Measurements from ENCODE around the gene PRDM15. TPM values are rescaled to one million over a fixed set of nuclear protein-coding genes. Genes with fewer than 3 reads are reported as not detected.
A peak's percentile ranks its signal among the peaks of the same experiment; 100 is the strongest.

PRDM15 gene
- total and polyA plus RNA-seq, 5 donors from 2014 or later, result 0.75 to 13.2 (median 1.7) TPM

DNA sequence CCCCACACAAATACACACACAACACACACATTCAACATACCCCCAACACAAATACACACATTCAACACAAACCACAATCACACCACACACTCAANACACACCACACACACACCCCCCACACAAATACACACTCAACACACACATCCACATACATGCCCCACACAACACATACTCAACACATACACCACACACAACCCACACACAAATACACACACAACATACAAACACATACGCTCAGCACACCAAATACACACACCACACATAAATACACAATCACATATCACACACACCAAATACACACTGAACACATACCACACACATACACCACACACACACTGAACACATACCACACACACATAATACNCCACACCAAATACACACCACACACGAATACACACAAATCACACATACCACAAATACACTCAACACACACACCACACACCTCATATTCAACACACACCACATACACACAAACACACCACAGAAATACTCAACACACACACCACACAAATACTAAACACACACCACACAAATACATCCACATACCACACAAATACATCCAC, 48.9 kb downstream of the PRDM15 start:
- ATAC-seq (ENCODE audit: low read depth in 2 of 2), result no peak
- Mint-ChIP-seq H3K36me3 (peaks cover 6% of the 10 kb centered on the region), H3K9me3 (no peaks in the 10 kb centered on the region), H3K4me1 (no peaks in the 10 kb centered on the region), H3K27me3 (no peaks in the 10 kb centered on the region), H3K4me3 (no peak overlapping the region), H3K27ac (no peak overlapping the region)
- H3K4me3 ChIP-seq (ENCODE audit: low read depth, low read length), result no peak overlapping the region
- H3K27me3 ChIP-seq (ENCODE audit: control insufficient read depth, insufficient read depth, low read length), result no peaks in the 10 kb centered on the region
- DNase-seq, result no peak
- no peak overlapping the region for H3K27ac ChIP-seq (ENCODE audit: insufficient read depth, low read length, poor library complexity, severe bottlenecking)
- no peaks in the 10 kb centered on the region for H3K9me3 ChIP-seq (ENCODE audit: control insufficient read depth in 2 of 2, low read length in 2 of 2)
- H3K36me3 ChIP-seq (ENCODE audit: control insufficient read depth, insufficient read depth, low read length), result peaks cover 46% of the 10 kb centered on the region
- no peaks in the 10 kb centered on the region for H3K4me1 ChIP-seq (ENCODE audit: control insufficient read depth, insufficient read depth, low read length, poor library complexity, severe bottlenecking)

GRCh38 chr21:41828884-41829360, 50.2 kb downstream of the PRDM15 start:
- H3K4me3 ChIP-seq (ENCODE audit: low read depth, low read length), result no peak overlapping the region
- H3K27ac Mint-ChIP-seq, result no peak overlapping the region
- DNase-seq, result peak in 1 of 3 donors; percentile 10
- no peak for ATAC-seq (ENCODE audit: low read depth in 2 of 2)
- H3K27me3 Mint-ChIP-seq, result no peaks in the 10 kb centered on the region
- H3K4me3 Mint-ChIP-seq, result no peak overlapping the region
- no peaks in the 10 kb centered on the region for H3K27me3 ChIP-seq (ENCODE audit: control insufficient read depth, insufficient read depth, low read length)
- H3K4me1 ChIP-seq (ENCODE audit: control insufficient read depth, insufficient read depth, low read length, poor library complexity, severe bottlenecking), result no peaks in the 10 kb centered on the region
- no peaks in the 10 kb centered on the region for H3K4me1 Mint-ChIP-seq
- no peak overlapping the region for H3K27ac ChIP-seq (ENCODE audit: insufficient read depth, low read length, poor library complexity, severe bottlenecking)
- peaks cover 38% of the 10 kb centered on the region for H3K36me3 ChIP-seq (ENCODE audit: control insufficient read depth, insufficient read depth, low read length)
- H3K9me3 Mint-ChIP-seq, result no peaks in the 10 kb centered on the region
- no peaks in the 10 kb centered on the region for H3K9me3 ChIP-seq (ENCODE audit: control insufficient read depth in 2 of 2, low read length in 2 of 2)
- peaks cover 10% of the 10 kb centered on the region for H3K36me3 Mint-ChIP-seq

- Mint-ChIP-seq H3K9me3 (no peaks in the 10 kb centered on the region), H3K27ac (no peak overlapping the region), H3K4me1 (no peaks in the 10 kb centered on the region), H3K4me3 (no peak overlapping the region), H3K36me3 (peaks cover 13% of the 10 kb centered on the region), H3K27me3 (no peaks in the 10 kb centered on the region)
- Histone ChIP-seq H3K36me3 (ENCODE audit: control insufficient read depth, insufficient read depth, low read length) (peaks cover 39% of the 10 kb centered on the region), H3K4me1 (ENCODE audit: control insufficient read depth, insufficient read depth, low read length, poor library complexity, severe bottlenecking) (no peaks in the 10 kb centered on the region), H3K4me3 (ENCODE audit: low read depth, low read length) (no peak overlapping the region), H3K27me3 (ENCODE audit: control insufficient read depth, insufficient read depth, low read length) (no peaks in the 10 kb centered on the region), H3K27ac (ENCODE audit: insufficient read depth, low read length, poor library complexity, severe bottlenecking) (no peak overlapping the region), H3K9me3 (ENCODE audit: control insufficient read depth in 2 of 2, low read length in 2 of 2) (no peaks in the 10 kb centered on the region)
- no peak for ATAC-seq (ENCODE audit: low read depth in 2 of 2)
- no peak for DNase-seq
Observed at GRCh38 chr21:41827951-41828883, 50.9 kb downstream of the PRDM15 start.

- ATAC-seq (ENCODE audit: low read depth in 2 of 2) (no peak), DNase-seq (no peak)
- Mint-ChIP-seq H3K36me3 (peaks cover 26% of the 10 kb centered on the region), H3K9me3 (no peaks in the 10 kb centered on the region), H3K27ac (no peak overlapping the region), H3K4me1 (no peaks in the 10 kb centered on the region), H3K27me3 (no peaks in the 10 kb centered on the region), H3K4me3 (no peak overlapping the region)
- Histone ChIP-seq H3K4me3 (ENCODE audit: low read depth, low read length) (no peak overlapping the region), H3K36me3 (ENCODE audit: control insufficient read depth, insufficient read depth, low read length) (peaks cover 33% of the 10 kb centered on the region), H3K27me3 (ENCODE audit: control insufficient read depth, insufficient read depth, low read length) (no peaks in the 10 kb centered on the region), H3K4me1 (ENCODE audit: control insufficient read depth, insufficient read depth, low read length, poor library complexity, severe bottlenecking) (no peaks in the 10 kb centered on the region), H3K27ac (ENCODE audit: insufficient read depth, low read length, poor library complexity, severe bottlenecking) (no peak overlapping the region), H3K9me3 (ENCODE audit: control insufficient read depth in 2 of 2, low read length in 2 of 2) (no peaks in the 10 kb centered on the region)
Observed at GRCh38 chr21:41825881-41826280, 53.3 kb downstream of the PRDM15 start.

GRCh38 chr21:41825216-41825615, 53.9 kb downstream of the PRDM15 start:
- Histone ChIP-seq H3K4me3 (ENCODE audit: low read depth, low read length) (no peak overlapping the region), H3K27ac (ENCODE audit: insufficient read depth, low read length, poor library complexity, severe bottlenecking) (no peak overlapping the region), H3K27me3 (ENCODE audit: control insufficient read depth, insufficient read depth, low read length) (no peaks in the 10 kb centered on the region), H3K9me3 (ENCODE audit: control insufficient read depth in 2 of 2, low read length in 2 of 2) (no peaks in the 10 kb centered on the region), H3K36me3 (ENCODE audit: control insufficient read depth, insufficient read depth, low read length) (peaks cover 33% of the 10 kb centered on the region), H3K4me1 (ENCODE audit: control insufficient read depth, insufficient read depth, low read length, poor library complexity, severe bottlenecking) (no peaks in the 10 kb centered on the region)
- Mint-ChIP-seq H3K4me3 (no peak overlapping the region), H3K36me3 (peaks cover 30% of the 10 kb centered on the region), H3K27ac (no peak overlapping the region), H3K4me1 (no peaks in the 10 kb centered on the region), H3K27me3 (no peaks in the 10 kb centered on the region), H3K9me3 (no peaks in the 10 kb centered on the region)
- ATAC-seq (ENCODE audit: low read depth in 2 of 2) (no peak), DNase-seq (no peak)

- no peak overlapping the region for H3K4me3 Mint-ChIP-seq
- H3K27ac Mint-ChIP-seq, result peak overlapping the region in 1 of 3 donors; percentile 71
- Histone ChIP-seq H3K4me1 (ENCODE audit: control insufficient read depth, insufficient read depth, low read length, poor library complexity, severe bottlenecking) (no peaks in the 10 kb centered on the region), H3K36me3 (ENCODE audit: control insufficient read depth, insufficient read depth, low read length) (peaks cover 34% of the 10 kb centered on the region), H3K9me3 (ENCODE audit: control insufficient read depth in 2 of 2, low read length in 2 of 2) (no peaks in the 10 kb centered on the region), H3K27me3 (ENCODE audit: control insufficient read depth, insufficient read depth, low read length) (no peaks in the 10 kb centered on the region), H3K27ac (ENCODE audit: insufficient read depth, low read length, poor library complexity, severe bottlenecking) (no peak overlapping the region), H3K4me3 (ENCODE audit: low read depth, low read length) (no peak overlapping the region)
- ATAC-seq (ENCODE audit: low read depth in 2 of 2) (no peak), DNase-seq (no peak)
- no peaks in the 10 kb centered on the region for H3K9me3 Mint-ChIP-seq
- H3K36me3 Mint-ChIP-seq, result peaks cover 32% of the 10 kb centered on the region
- H3K27me3 Mint-ChIP-seq, result no peaks in the 10 kb centered on the region
- no peaks in the 10 kb centered on the region for H3K4me1 Mint-ChIP-seq
Observed at GRCh38 chr21:41824466-41825207, 54.5 kb downstream of the PRDM15 start.

DNA sequence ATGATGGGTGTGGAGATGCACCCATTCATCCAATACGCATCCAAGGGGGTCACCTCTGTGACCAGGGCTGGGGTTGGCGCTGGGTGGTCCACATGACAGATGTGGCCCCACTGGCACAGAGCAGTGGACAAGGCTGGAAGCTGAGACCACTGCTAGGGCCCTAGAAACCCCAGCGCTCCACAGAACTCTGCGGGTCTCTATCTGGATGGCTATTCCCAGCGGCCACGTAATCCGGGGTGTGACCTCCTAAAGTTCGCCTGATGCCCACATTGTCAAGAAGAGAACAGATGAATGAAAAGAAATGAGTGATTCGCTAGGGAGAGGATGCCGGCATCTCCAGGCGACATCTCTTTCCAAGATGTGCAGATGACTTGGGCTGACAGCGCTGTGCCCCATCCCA, 55.2 kb downstream of the PRDM15 start:
- Mint-ChIP-seq H3K27me3 (no peaks in the 10 kb centered on the region), H3K36me3 (peaks cover 36% of the 10 kb centered on the region), H3K4me1 (no peaks in the 10 kb centered on the region), H3K9me3 (no peaks in the 10 kb centered on the region), H3K4me3 (no peak overlapping the region), H3K27ac (peak overlapping the region in 1 of 3 donors; percentile 71)
- peaks cover 37% of the 10 kb centered on the region for H3K36me3 ChIP-seq (ENCODE audit: control insufficient read depth, insufficient read depth, low read length)
- H3K9me3 ChIP-seq (ENCODE audit: control insufficient read depth in 2 of 2, low read length in 2 of 2), result no peaks in the 10 kb centered on the region
- ATAC-seq (ENCODE audit: low read depth in 2 of 2) (no peak), DNase-seq (no peak)
- H3K4me1 ChIP-seq (ENCODE audit: control insufficient read depth, insufficient read depth, low read length, poor library complexity, severe bottlenecking), result no peaks in the 10 kb centered on the region
- H3K27ac ChIP-seq (ENCODE audit: insufficient read depth, low read length, poor library complexity, severe bottlenecking), result no peak overlapping the region
- no peak overlapping the region for H3K4me3 ChIP-seq (ENCODE audit: low read depth, low read length)
- H3K27me3 ChIP-seq (ENCODE audit: control insufficient read depth, insufficient read depth, low read length), result no peaks in the 10 kb centered on the region

All from CD4-positive, CD25-positive, alpha-beta regulatory T cell (primary cell).